ENCODE data around the gene PADI3. TPM values are rescaled to one million over a fixed set of nuclear protein-coding genes. Genes with fewer than 3 reads are reported as not detected.

Gene PADI3
- total RNA-seq, 4 donors from 2014 or later = not detected

DNA sequence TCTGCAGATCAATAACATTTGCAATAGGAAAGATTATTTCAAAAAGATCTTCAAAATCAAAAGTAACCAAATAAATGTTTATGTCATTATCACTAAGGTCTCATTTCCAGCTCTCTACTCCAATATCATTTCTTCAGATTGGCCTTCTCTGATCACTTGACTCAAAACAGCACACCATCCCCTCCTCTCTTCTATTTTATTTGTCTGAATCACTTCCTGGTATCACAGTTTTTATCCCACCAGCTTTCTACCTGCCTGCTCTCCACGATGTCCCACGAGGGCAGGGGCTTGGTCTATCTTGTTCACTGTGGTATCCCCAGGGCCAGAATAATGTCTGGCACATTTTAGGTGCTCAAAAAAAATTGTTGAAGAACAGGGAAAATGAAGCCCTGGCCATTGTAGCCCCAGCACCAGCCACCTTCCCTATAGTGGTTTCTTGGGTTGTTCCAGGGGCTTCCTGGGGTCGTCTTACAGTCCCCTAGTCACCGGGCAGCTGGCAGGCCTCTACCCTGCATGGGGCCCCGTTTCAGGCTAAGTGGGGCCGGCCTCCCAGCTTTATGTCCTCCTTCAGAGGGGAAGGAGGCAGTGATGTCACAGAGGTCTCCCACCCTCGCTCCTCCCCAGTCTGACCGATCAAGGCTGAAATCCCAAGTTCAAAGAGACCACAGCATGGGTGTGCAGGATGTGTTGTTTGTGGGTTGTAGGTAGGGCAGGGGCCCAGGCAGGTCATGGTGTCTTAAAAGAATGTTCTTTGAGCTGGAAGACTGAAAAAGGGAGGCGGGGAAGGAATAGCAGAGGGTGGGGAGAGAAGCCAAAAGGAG, 47.5 kb upstream of the PADI3 start:
- 67% methylated on average over 8 of the region's 9 CpGs for WGBS
- Histone ChIP-seq H3K9me3 (no peaks in the 10 kb centered on the region), H3K27ac (replicated peaks in 1 of 4) (no peak overlapping the region), H3K27me3 (peaks cover 0 to 49% (median 0%) of the 10 kb centered on the region in 4 donors), H3K4me1 (no peaks in the 10 kb centered on the region), H3K36me3 (no peaks in the 10 kb centered on the region), H3K4me3 (no peak overlapping the region)
- DNase-seq (ENCODE audit: extremely low spot score) = no peak
- intact Hi-C loops (cut with DNase I) = no loop called here
- TF ChIP-seq, protein P1, sequence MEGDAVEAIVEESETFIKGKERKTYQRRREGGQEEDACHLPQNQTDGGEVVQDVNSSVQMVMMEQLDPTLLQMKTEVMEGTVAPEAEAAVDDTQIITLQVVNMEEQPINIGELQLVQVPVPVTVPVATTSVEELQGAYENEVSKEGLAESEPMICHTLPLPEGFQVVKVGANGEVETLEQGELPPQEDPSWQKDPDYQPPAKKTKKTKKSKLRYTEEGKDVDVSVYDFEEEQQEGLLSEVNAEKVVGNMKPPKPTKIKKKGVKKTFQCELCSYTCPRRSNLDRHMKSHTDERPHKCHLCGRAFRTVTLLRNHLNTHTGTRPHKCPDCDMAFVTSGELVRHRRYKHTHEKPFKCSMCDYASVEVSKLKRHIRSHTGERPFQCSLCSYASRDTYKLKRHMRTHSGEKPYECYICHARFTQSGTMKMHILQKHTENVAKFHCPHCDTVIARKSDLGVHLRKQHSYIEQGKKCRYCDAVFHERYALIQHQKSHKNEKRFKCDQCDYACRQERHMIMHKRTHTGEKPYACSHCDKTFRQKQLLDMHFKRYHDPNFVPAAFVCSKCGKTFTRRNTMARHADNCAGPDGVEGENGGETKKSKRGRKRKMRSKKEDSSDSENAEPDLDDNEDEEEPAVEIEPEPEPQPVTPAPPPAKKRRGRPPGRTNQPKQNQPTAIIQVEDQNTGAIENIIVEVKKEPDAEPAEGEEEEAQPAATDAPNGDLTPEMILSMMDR (IDR thresholded peaks at IDR 0.05) = no peak
- no peak for TF ChIP-seq POLR2AphosphoS5 (IDR thresholded peaks at IDR 0.05)
- TF ChIP-seq POLR2A (IDR thresholded peaks at IDR 0.05; ENCODE audit: low read depth) = no peak
- TF ChIP-seq EP300 (IDR thresholded peaks at IDR 0.05) = no peak

DNA sequence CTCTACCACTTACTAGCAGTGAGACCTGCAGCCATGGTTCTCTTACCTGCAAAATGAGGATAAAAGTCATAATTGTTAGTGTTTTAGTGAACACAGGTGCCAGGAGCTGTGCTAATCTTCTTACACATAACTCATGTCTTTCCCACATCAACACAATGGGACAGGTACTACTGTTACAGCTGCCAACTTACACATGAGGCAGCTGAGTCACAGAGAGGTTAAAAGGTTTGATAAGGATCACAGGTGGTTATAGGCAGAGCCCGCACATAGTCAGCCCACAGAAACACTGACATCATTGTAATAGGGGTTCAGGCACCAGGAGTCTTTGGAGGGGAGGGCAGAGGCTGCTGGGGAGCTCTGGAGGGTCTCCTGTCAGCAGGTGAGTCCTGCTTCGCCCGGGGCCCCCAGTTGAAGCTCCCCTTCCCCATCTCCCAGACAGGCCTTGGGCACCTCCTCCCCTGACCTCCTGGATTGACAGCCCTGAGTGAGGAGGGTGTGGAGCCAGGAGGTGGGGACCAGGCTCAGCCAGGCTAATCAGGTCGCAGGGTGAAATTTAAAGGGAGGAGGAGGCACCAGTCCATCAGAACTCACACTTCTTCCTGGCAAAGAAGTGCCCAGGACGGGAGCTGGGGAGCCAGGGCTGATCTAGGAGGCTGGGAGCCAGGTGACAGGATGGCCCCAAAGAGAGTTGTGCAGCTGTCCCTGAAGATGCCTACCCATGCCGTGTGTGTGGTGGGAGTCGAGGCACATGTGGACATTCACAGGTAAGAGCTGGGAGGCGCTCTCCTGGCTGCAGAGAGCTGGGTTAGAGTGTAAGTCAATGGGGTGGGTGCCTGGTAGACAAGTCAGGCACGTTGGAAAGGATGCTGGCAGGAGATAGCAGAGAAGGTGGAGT, 44.1 kb upstream of the PADI3 start, which contains the start of gene PADI1:
Gene PADI1, plus strand, starts transcription at position 583 of the 895 bp plus-strand sequence. Its CDS starts 90 bp downstream, at position 673.
- TF ChIP-seq EP300 (IDR thresholded peaks at IDR 0.05) (no peak), POLR2AphosphoS5 (IDR thresholded peaks at IDR 0.05) (no peak), POLR2A (IDR thresholded peaks at IDR 0.05; ENCODE audit: low read depth) (no peak)
- TF ChIP-seq, protein P1 (IDR thresholded peaks at IDR 0.05) = no peak
- DNase-seq (ENCODE audit: extremely low spot score) = no peak
- WGBS = 84% methylated on average over 9 of the region's 9 CpGs

DNA sequence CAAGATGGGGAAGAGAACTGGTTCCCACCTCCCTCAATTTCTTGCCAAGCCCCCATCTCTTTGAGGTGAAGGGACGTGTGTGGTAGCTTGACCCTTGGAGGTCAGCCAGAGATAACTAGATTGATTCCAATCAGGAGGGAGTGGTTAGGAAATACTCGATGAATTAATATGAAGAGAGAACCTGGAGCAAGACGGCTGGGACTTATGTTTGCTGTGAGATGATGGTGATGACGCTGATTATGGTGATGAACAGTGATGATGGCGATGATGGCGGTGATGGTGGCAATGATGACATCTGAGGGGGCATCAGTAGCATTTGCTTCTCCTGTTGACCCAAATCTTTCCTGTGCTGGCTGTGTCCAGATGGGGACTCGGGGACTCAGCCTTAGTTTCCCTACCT, 43.2 kb upstream of the PADI3 start:
- Histone ChIP-seq H3K4me1 (no peaks in the 10 kb centered on the region), H3K9me3 (no peaks in the 10 kb centered on the region), H3K27ac (replicated peaks in 1 of 4) (no peak overlapping the region), H3K27me3 (peaks cover 0 to 40% (median 0%) of the 10 kb centered on the region in 4 donors), H3K4me3 (no peak overlapping the region), H3K36me3 (no peaks in the 10 kb centered on the region)
- no peak for DNase-seq (ENCODE audit: extremely low spot score)
- TF ChIP-seq POLR2A (IDR thresholded peaks at IDR 0.05; ENCODE audit: low read depth) (no peak), EP300 (IDR thresholded peaks at IDR 0.05) (no peak), POLR2AphosphoS5 (IDR thresholded peaks at IDR 0.05) (no peak)
- TF ChIP-seq, protein P1 (IDR thresholded peaks at IDR 0.05) = no peak
- 91% methylated on average over 7 of the region's 7 CpGs for WGBS
- intact Hi-C loops (cut with DNase I) = no loop called here

More for the DNA sequence above, 44.1 kb upstream of the PADI3 start, which contains the start of gene PADI1:
- Histone ChIP-seq H3K9me3 (no peaks in the 10 kb centered on the region), H3K36me3 (no peaks in the 10 kb centered on the region), H3K27me3 (peaks cover 0 to 34% (median 0%) of the 10 kb centered on the region in 4 donors), H3K4me1 (no peaks in the 10 kb centered on the region), H3K27ac (replicated peaks in 1 of 4) (no peak within 1 kb of the TSS), H3K4me3 (no peak within 1 kb of the TSS)
- intact Hi-C loops (cut with DNase I) = no loop called here

DNA sequence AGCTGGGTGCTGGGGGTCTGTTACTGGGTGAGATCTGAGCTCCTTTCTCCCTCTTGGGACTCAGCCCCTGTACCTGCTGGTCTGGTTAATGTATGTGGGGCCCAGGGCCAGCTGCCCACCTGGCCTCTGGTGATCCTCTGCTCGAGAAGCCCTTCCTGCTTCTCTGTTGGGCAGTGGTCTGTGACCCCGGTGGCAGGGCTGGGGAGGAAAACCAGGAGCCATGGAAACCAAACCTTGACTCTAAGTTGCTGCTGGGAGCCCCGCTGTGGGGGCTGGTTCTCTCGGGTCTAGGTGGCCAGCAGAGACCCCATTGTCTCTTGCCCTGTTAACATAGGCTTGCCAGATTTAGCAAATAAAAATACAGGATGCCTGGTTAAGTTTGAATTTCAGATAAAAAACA, 42.7 kb upstream of the PADI3 start:
- DNase-seq (ENCODE audit: extremely low spot score) = no peak
- Histone ChIP-seq H3K36me3 (no peaks in the 10 kb centered on the region), H3K4me1 (no peaks in the 10 kb centered on the region), H3K27ac (replicated peaks in 1 of 4) (no peak overlapping the region), H3K4me3 (no peak overlapping the region), H3K9me3 (no peaks in the 10 kb centered on the region), H3K27me3 (peaks cover 0 to 45% (median 0%) of the 10 kb centered on the region in 4 donors)
- intact Hi-C loops (cut with DNase I) = no loop called here
- WGBS = 78% methylated on average over 3 of the region's 4 CpGs
- no peak for TF ChIP-seq EP300 (IDR thresholded peaks at IDR 0.05)
- TF ChIP-seq POLR2AphosphoS5 (IDR thresholded peaks at IDR 0.05) = no peak
- TF ChIP-seq, protein P1 (IDR thresholded peaks at IDR 0.05) = no peak
- no peak for TF ChIP-seq POLR2A (IDR thresholded peaks at IDR 0.05; ENCODE audit: low read depth)
